ENCODE measurements around the gene PRKCA.
"Not testable (repeated sequence)": the region's sequence is repeated elsewhere in the genome, so short reads cannot be mapped to it uniquely, and the experiment has no call there.

The PRKCA gene

GRCh38 chr17:66348584-66349165, 46.3 kb downstream of the PRKCA start:
- TF ChIP-seq CTCF (IDR thresholded peaks at IDR 0.05; ENCODE audit: extremely low read depth, missing control alignments): no peak
- DNase-seq (ENCODE audit: low spot score): no peak

- no peak for DNase-seq (ENCODE audit: low spot score)
- TF ChIP-seq CTCF (IDR thresholded peaks at IDR 0.05; ENCODE audit: extremely low read depth, missing control alignments): no peak
Measured at GRCh38 chr17:66349521-66350254, 47.3 kb downstream of the PRKCA start.

- DNase-seq (ENCODE audit: low spot score): not testable (repeated sequence)
Measured at GRCh38 chr17:66350576-66350975, 48.2 kb downstream of the PRKCA start.

- no peak for DNase-seq (ENCODE audit: low spot score)
- no peak for TF ChIP-seq CTCF (IDR thresholded peaks at IDR 0.05; ENCODE audit: extremely low read depth, missing control alignments)
Measured at GRCh38 chr17:66351033-66351432, 48.6 kb downstream of the PRKCA start.

GRCh38 chr17:66351701-66352100, 49.3 kb downstream of the PRKCA start:
- no peak for TF ChIP-seq CTCF (IDR thresholded peaks at IDR 0.05; ENCODE audit: extremely low read depth, missing control alignments)
- DNase-seq (ENCODE audit: low spot score): no peak

- DNase-seq (ENCODE audit: low spot score): no peak
- no peak for TF ChIP-seq CTCF (IDR thresholded peaks at IDR 0.05; ENCODE audit: extremely low read depth, missing control alignments)
Measured at GRCh38 chr17:66353937-66354401, 51.6 kb downstream of the PRKCA start.

GRCh38 chr17:66354472-66354871, 52.1 kb downstream of the PRKCA start:
- no peak for TF ChIP-seq CTCF (IDR thresholded peaks at IDR 0.05; ENCODE audit: extremely low read depth, missing control alignments)
- DNase-seq (ENCODE audit: low spot score): no peak

- no peak for TF ChIP-seq CTCF (IDR thresholded peaks at IDR 0.05; ENCODE audit: extremely low read depth, missing control alignments)
- no peak for DNase-seq (ENCODE audit: low spot score)
Measured at GRCh38 chr17:66354981-66355380, 52.6 kb downstream of the PRKCA start.

Measured in GM20000 (cell line).